Activated CD4-positive, alpha-beta T cell treated with anti-CD3 and anti-CD28 coated beads, Interleukin-2, Interleukin-6, amounts not matched to agents 100 ng/mL and 50 ng/mL, durations not matched to agents 16 hours and 8 hours (primary cell): ENCODE data around the gene SYT5.
"Not testable (repeated sequence)": the region's sequence is repeated elsewhere in the genome, so short reads cannot be mapped to it uniquely, and the experiment has no call there.

Source experiments
- DNase-seq: peaks from one replicate; pipeline ENCODE4 v3.0.0-alpha.2; 2020

SYT5 gene

GRCh38 chr19:55179606-55180484 lies at the start of gene SYT5:
SYT5 (minus strand) TSS chr19:55180289; CDS start chr19:55179041, 1,248 bp downstream.
- DNase-seq = peak; percentile 61

GRCh38 chr19:55229789-55230182 lies 49.7 kb upstream of the SYT5 start:
- no peak for DNase-seq

- no peak for DNase-seq
Observed at GRCh38 chr19:55229145-55229788, 49.2 kb upstream of the SYT5 start.

- DNase-seq = no peak
Observed at GRCh38 chr19:55228403-55229031, 48.4 kb upstream of the SYT5 start, which contains the start of gene TMEM86B. TMEM86B (minus strand) TSS chr19:55228763; CDS start chr19:55228741, 22 bp downstream.

GRCh38 chr19:55228015-55228391 lies 47.9 kb upstream of the SYT5 start:
- DNase-seq = no peak

- DNase-seq = no peak
Observed at GRCh38 chr19:55227241-55228014, 47.3 kb upstream of the SYT5 start.

GRCh38 chr19:55226788-55227187 lies 46.7 kb upstream of the SYT5 start:
- DNase-seq = no peak

- DNase-seq = no peak
Observed at GRCh38 chr19:55226273-55226672, 46.2 kb upstream of the SYT5 start.

- DNase-seq = no peak
Observed at GRCh38 chr19:55225415-55225958, 45.4 kb upstream of the SYT5 start.

GRCh38 chr19:55224679-55225414 lies 44.8 kb upstream of the SYT5 start:
- DNase-seq = not testable (repeated sequence)

- DNase-seq = no peak
Observed at GRCh38 chr19:55224038-55224665, 44.1 kb upstream of the SYT5 start.

GRCh38 chr19:55223291-55224037 lies 43.4 kb upstream of the SYT5 start:
- DNase-seq = no peak

- DNase-seq = no peak
Observed at GRCh38 chr19:55220525-55220924, 40.4 kb upstream of the SYT5 start.

- peak; percentile 67 for DNase-seq
Observed at GRCh38 chr19:55216461-55217198, 36.5 kb upstream of the SYT5 start.

GRCh38 chr19:55213547-55213946 lies 33.5 kb upstream of the SYT5 start:
- DNase-seq = no peak

GRCh38 chr19:55212447-55212846 lies 32.4 kb upstream of the SYT5 start:
- DNase-seq = peak; percentile 63

- DNase-seq = no peak
Observed at GRCh38 chr19:55209693-55210472, 29.8 kb upstream of the SYT5 start.

- DNase-seq = no peak
Observed at GRCh38 chr19:55208880-55209692, 29.0 kb upstream of the SYT5 start, which contains the start of gene PTPRH. PTPRH (minus strand) TSS chr19:55209501; CDS start chr19:55209433, 68 bp downstream.
